Vagina (tissue), 2 donors: ENCODE measurements around the gene PLAU. TPM values are rescaled to one million over a fixed set of nuclear protein-coding genes. Genes with fewer than 3 reads are reported as not detected.

Experiments
- DNase-seq, 2 donors: peaks; one replicate each; pipeline ENCODE4 v3.0.0-alpha.2; 2017; ENCODE audit errors: extremely low spot score in 2 of 2
- H3K27ac ChIP-seq: fragments of 200-600 bp; sonication (generic); one replicate; pipeline ENCODE4 v1.5.1; 2019
- H3K27me3 ChIP-seq: fragments of 200-600 bp; sonication (generic); one replicate; pipeline ENCODE4 v1.5.1; 2019
- H3K36me3 ChIP-seq, 2 donors: fragments of 200-600 bp; sonication (generic); one replicate each; pipeline ENCODE4 v1.5.1; 2017 to 2019
- H3K4me1 ChIP-seq: fragments of 200-600 bp; sonication (generic); one replicate; pipeline ENCODE4 v1.5.1; 2019
- H3K4me3 ChIP-seq, 2 donors: fragments of 200-600 bp; sonication (generic); 1 replicate in 1 of 2; 2 replicates in 1 of 2; pipeline ENCODE4 v1.5.1; 2016 to 2019
- H3K9me3 ChIP-seq: fragments of 200-600 bp; sonication (generic); one replicate; pipeline ENCODE4 v1.5.1; 2019
- CTCF ChIP-seq, 3 experiments: fragments of 450-650 bp in 2 of 3; fragments of 200-600 bp in 1 of 3; sonication (generic) in 1 of 3; IDR thresholded peaks; one replicate each; pipeline ENCODE4 v1.5.1; 2017 to 2019; ENCODE audit warnings: antibody characterized with exemption in 3 of 3, mild to moderate bottlenecking in 2 of 3, moderate library complexity in 2 of 3
- POLR2A ChIP-seq, 2 donors: fragments of 450-650 bp; IDR thresholded peaks; one replicate each; pipeline ENCODE4 v1.6.1; 2017; ENCODE audit warnings: antibody characterized with exemption in 2 of 2, mild to moderate bottlenecking in 2 of 2, moderate library complexity in 2 of 2
- POLR2AphosphoS5 ChIP-seq, 2 donors: sonication (generic); formaldehyde crosslinking; IDR thresholded peaks; one replicate each; pipeline ENCODE4 v1.9.0; 2017; ENCODE audit warnings: antibody characterized with exemption in 2 of 2, mild to moderate bottlenecking in 2 of 2, low read depth in 1 of 2; ENCODE audit not compliant: insufficient read depth in 1 of 2
- intact Hi-C: fragments of 100-400 bp; cut with DNase I; formaldehyde crosslinking; loops from one replicate; pipeline ENCODE4 v1.15.1; 2023
- total RNA-seq: library from RNA; depleted of rRNA; stranded (reverse); fragments of >200 nt; gene quantifications from one replicate; pipeline ENCODE4 v1.2.3, GENCODE V29; 2016

The PLAU gene
- total RNA-seq, 1 donor from 2014 or later: 18.2 TPM

- intact Hi-C loops: no loop called here
- Histone ChIP-seq H3K4me3 (no peak overlapping the region), H3K27me3 (no peaks in the 10 kb centered on the region), H3K4me1 (peaks cover 55% of the 10 kb centered on the region), H3K9me3 (no peaks in the 10 kb centered on the region), H3K36me3 (no peaks in the 10 kb centered on the region), H3K27ac (peak overlapping the region; percentile 91)
- DNase-seq: peak in 1 of 2 donors; percentile 98
- TF ChIP-seq CTCF (IDR thresholded peaks at IDR 0.05) (no peak), POLR2A (IDR thresholded peaks at IDR 0.05) (no peak), POLR2AphosphoS5 (IDR thresholded peaks at IDR 0.05; ENCODE audit: insufficient read depth in 1 of 2, low read depth in 1 of 2) (peak; percentile 42 to 92)
Observed at GRCh38 chr10:73906524-73907447, 4.1 kb upstream of the PLAU start.

- TF ChIP-seq POLR2AphosphoS5 (IDR thresholded peaks at IDR 0.05; ENCODE audit: insufficient read depth in 1 of 2, low read depth in 1 of 2) (no peak), CTCF (IDR thresholded peaks at IDR 0.05) (no peak), POLR2A (IDR thresholded peaks at IDR 0.05) (no peak)
- Histone ChIP-seq H3K4me1 (peaks cover 66% of the 10 kb centered on the region), H3K4me3 (no peak overlapping the region), H3K27ac (peak overlapping the region; percentile 91), H3K27me3 (no peaks in the 10 kb centered on the region), H3K9me3 (no peaks in the 10 kb centered on the region), H3K36me3 (no peaks in the 10 kb centered on the region)
- intact Hi-C loops: no loop called here
- no peak for DNase-seq
Observed at GRCh38 chr10:73907841-73908517, 3.0 kb upstream of the PLAU start.

GRCh38 chr10:73908853-73909539 is 1.9 kb upstream of the PLAU start:
- no peaks in the 10 kb centered on the region for H3K36me3 ChIP-seq
- no peaks in the 10 kb centered on the region for H3K27me3 ChIP-seq
- TF ChIP-seq CTCF (IDR thresholded peaks at IDR 0.05) (no peak), POLR2A (IDR thresholded peaks at IDR 0.05) (no peak), POLR2AphosphoS5 (IDR thresholded peaks at IDR 0.05; ENCODE audit: insufficient read depth in 1 of 2, low read depth in 1 of 2) (peak in 1 of 2 donors; percentile 46)
- no peak for DNase-seq
- intact Hi-C loops: no loop called here
- H3K27ac ChIP-seq: peak overlapping the region; percentile 91
- H3K9me3 ChIP-seq: no peaks in the 10 kb centered on the region
- no peak overlapping the region for H3K4me3 ChIP-seq
- H3K4me1 ChIP-seq: peaks cover 71% of the 10 kb centered on the region

GRCh38 chr10:73909540-73910115 is 1.3 kb upstream of the PLAU start:
- Histone ChIP-seq H3K27ac (peak overlapping the region; percentile 67), H3K4me3 (no peak overlapping the region), H3K27me3 (no peaks in the 10 kb centered on the region), H3K36me3 (no peaks in the 10 kb centered on the region), H3K9me3 (no peaks in the 10 kb centered on the region), H3K4me1 (peaks cover 71% of the 10 kb centered on the region)
- intact Hi-C loops: no loop called here
- no peak for TF ChIP-seq POLR2AphosphoS5 (IDR thresholded peaks at IDR 0.05; ENCODE audit: insufficient read depth in 1 of 2, low read depth in 1 of 2)
- TF ChIP-seq CTCF (IDR thresholded peaks at IDR 0.05): no peak
- no peak for TF ChIP-seq POLR2A (IDR thresholded peaks at IDR 0.05)
- no peak for DNase-seq
